Adrenal gland (tissue), 5 donors: Measurements from ENCODE around the gene RBM19.

Source experiments
- CTCF ChIP-seq, 6 experiments: fragments of 450-650 bp in 4 of 6; fragments of 200-600 bp in 2 of 6; sonication (generic) in 1 of 6; IDR thresholded peaks; 1 replicate in 5 of 6; 2 replicates in 1 of 6; pipeline versions ENCODE4 v1.5.1 to v1.8.0; 2016 to 2021; ENCODE audit warnings: antibody characterized with exemption in 6 of 6, mild to moderate bottlenecking in 2 of 6, moderate library complexity in 1 of 6
- POLR2A ChIP-seq, 2 donors: fragments of 450-650 bp; IDR thresholded peaks; one replicate each; pipeline ENCODE4 v1.6.1; 2017; ENCODE audit warnings: antibody characterized with exemption in 2 of 2, mild to moderate bottlenecking in 2 of 2, moderate library complexity in 1 of 2
- donor health status: DM: no; HTN: no; CAD: no.

GRCh38 chr12:113819495-113819894 is 146.6 kb downstream of the RBM19 start:
- TF ChIP-seq POLR2A (IDR thresholded peaks at IDR 0.05) (no peak), CTCF (IDR thresholded peaks at IDR 0.05) (no peak)
